Liver (tissue), 9 donors: Measurements from ENCODE around the gene CDH4. TPM values are rescaled to one million over a fixed set of nuclear protein-coding genes. Genes with fewer than 3 reads are reported as not detected.

Source experiments
- DNase-seq: peaks from one replicate; pipeline ENCODE4 v3.0.0-alpha.2; 2017; ENCODE audit warnings: low spot score
- H3K27ac ChIP-seq, 2 donors: one replicate each; pipeline ENCODE4 v1.7.0; 2013; ENCODE audit warnings: inconsistent platforms in 2 of 2, low read length in 2 of 2, control low read depth in 1 of 2, low read depth in 1 of 2, mild to moderate bottlenecking in 1 of 2
- H3K27me3 ChIP-seq, 4 donors: one replicate each; pipeline versions ENCODE4 v1.6.1 to v1.7.0; 2013; ENCODE audit warnings: low read length in 3 of 4, inconsistent platforms in 1 of 4, mild to moderate bottlenecking in 1 of 4, moderate library complexity in 1 of 4; ENCODE audit not compliant: control insufficient read depth in 4 of 4, insufficient read depth in 4 of 4
- H3K36me3 ChIP-seq, 4 donors: one replicate each; pipeline versions ENCODE4 v1.6.1 to v1.7.0; 2013; ENCODE audit warnings: low read length in 3 of 4, mild to moderate bottlenecking in 3 of 4, low read depth in 1 of 4, moderate library complexity in 1 of 4; ENCODE audit not compliant: control insufficient read depth in 4 of 4, insufficient read depth in 3 of 4
- H3K4me1 ChIP-seq, 4 donors: one replicate each; pipeline versions ENCODE4 v1.6.1 to v1.7.0; 2013; ENCODE audit warnings: low read length in 3 of 4, mild to moderate bottlenecking in 3 of 4, moderate library complexity in 1 of 4; ENCODE audit not compliant: control insufficient read depth in 4 of 4, insufficient read depth in 4 of 4
- H3K4me3 ChIP-seq, 3 donors: one replicate each; pipeline versions ENCODE4 v1.6.1 to v1.7.0; 2013; ENCODE audit warnings: low read length in 3 of 3, control low read depth in 1 of 3, low read depth in 1 of 3, mild to moderate bottlenecking in 1 of 3
- H3K9ac ChIP-seq, 2 donors: one replicate each; pipeline ENCODE4 v1.7.0; 2013; ENCODE audit warnings: low read length in 2 of 2, mild to moderate bottlenecking in 2 of 2, moderate library complexity in 2 of 2, control low read depth in 1 of 2, low read depth in 1 of 2
- H3K9me3 ChIP-seq, 4 donors: one replicate each; pipeline versions ENCODE4 v1.6.1 to v1.7.0; 2013; ENCODE audit warnings: low read length in 3 of 4; ENCODE audit not compliant: control insufficient read depth in 4 of 4
- ATF3 ChIP-seq: IDR thresholded peaks from 2 replicates; pipeline ENCODE4 v1.6.1; 2016; ENCODE audit warnings: antibody characterized with exemption
- CTCF ChIP-seq: fragments of 150-350 bp; IDR thresholded peaks from 2 replicates; pipeline ENCODE4 v1.5.1; 2017; ENCODE audit warnings: improper control_type of control experiment, low read depth, low read length; ENCODE audit not compliant: missing input control
- EGR1 ChIP-seq, 2 donors: IDR thresholded peaks; 2 replicates each; pipeline ENCODE4 v1.6.1; 2016 to 2018; ENCODE audit warnings: antibody characterized with exemption in 2 of 2, low read depth in 2 of 2
- FOXA1 ChIP-seq: IDR thresholded peaks from 2 replicates; pipeline ENCODE4 v1.6.1; 2016; ENCODE audit warnings: antibody characterized with exemption
- FOXA2 ChIP-seq: IDR thresholded peaks from 2 replicates; pipeline ENCODE4 v1.6.1; 2016; ENCODE audit warnings: antibody characterized with exemption
- GABPA ChIP-seq, 2 donors: IDR thresholded peaks in 1 of 2; conservative IDR thresholded peaks in 1 of 2; 2 replicates each; pipeline ENCODE4 v1.6.1; 2016; ENCODE audit warnings: antibody characterized with exemption in 2 of 2, mild to moderate bottlenecking in 1 of 2, moderate library complexity in 1 of 2
- HNF4G ChIP-seq: IDR thresholded peaks from 2 replicates; pipeline ENCODE4 v1.6.1; 2016; ENCODE audit warnings: antibody characterized with exemption
- JUND ChIP-seq, 2 donors: IDR thresholded peaks; 2 replicates each; pipeline ENCODE4 v1.6.1; 2016; ENCODE audit warnings: antibody characterized with exemption in 2 of 2
- NR2F2 ChIP-seq: IDR thresholded peaks from 2 replicates; pipeline ENCODE4 v1.6.1; 2016; ENCODE audit warnings: antibody characterized with exemption
- RAD21 ChIP-seq, 2 donors: IDR thresholded peaks; 2 replicates each; pipeline ENCODE4 v1.6.1; 2016; ENCODE audit warnings: antibody characterized with exemption in 2 of 2, mild to moderate bottlenecking in 2 of 2
- REST ChIP-seq: IDR thresholded peaks from 2 replicates; pipeline ENCODE4 v1.6.1; 2016; ENCODE audit warnings: antibody characterized with exemption, mild to moderate bottlenecking
- RXRA ChIP-seq, 2 donors: IDR thresholded peaks; 2 replicates each; pipeline ENCODE4 v1.6.1; 2017 to 2018; ENCODE audit warnings: antibody characterized with exemption in 2 of 2, mild to moderate bottlenecking in 1 of 2
- SP1 ChIP-seq: IDR thresholded peaks from 2 replicates; pipeline ENCODE4 v1.6.1; 2018; ENCODE audit warnings: antibody characterized with exemption, mild to moderate bottlenecking
- TAF1 ChIP-seq: conservative IDR thresholded peaks from 2 replicates; pipeline ENCODE4 v1.6.1; 2016; ENCODE audit warnings: antibody characterized with exemption, mild to moderate bottlenecking
- YY1 ChIP-seq: IDR thresholded peaks from 2 replicates; pipeline ENCODE4 v1.6.1; 2016; ENCODE audit warnings: antibody characterized with exemption, mild to moderate bottlenecking
- ZBTB33 ChIP-seq: IDR thresholded peaks from 2 replicates; pipeline ENCODE4 v1.6.1; 2016; ENCODE audit warnings: antibody characterized with exemption
- WGBS: extraction: QIAGEN DNeasy Blood & Tissue Kit; methylation state at CpG from one replicate; pipeline ENCODE4 v1.1.7; 2013; 5-methylcytosine and 5-hydroxymethylcytosine counted together
- polyA plus RNA-seq, 2 donors: library from polyadenylated mRNA; stranded (reverse) in 1 of 2; unstranded in 1 of 2; fragments of 200-250 nt in 1 of 2; fragments of >200 nt in 1 of 2; fragmentation: Nextera tagmentation in 1 of 2; extraction: Ambion mirVana in 1 of 2; gene quantifications; one replicate each; pipeline versions ENCODE4 v1.2.1 to v1.2.3, GENCODE V29; 2013 to 2015
- total RNA-seq, 2 donors: library from RNA; depleted of rRNA; stranded (reverse); fragments of >200 nt; gene quantifications; one replicate each; pipeline ENCODE4 v1.2.3, GENCODE V29; 2014
- donor health status: healthy.
- donor health status: healthy.
- donor health status: healthy.
- donor health status: healthy.
- donor health status: healthy.

CDH4 gene
- total and polyA plus RNA-seq, 4 donors = 0.03 to 0.25 (median 0.19) TPM; not detected in 1

GRCh38 chr20:61312925-61313324 is 60.9 kb downstream of the CDH4 start (continued):
- TF ChIP-seq EGR1 (IDR thresholded peaks at IDR 0.05; ENCODE audit: low read depth in 2 of 2) (no peak), SP1 (no peak), HNF4G (no peak), FOXA2 (no peak), ATF3 (no peak)

GRCh38 chr20:61313396-61313795 is 61.3 kb downstream of the CDH4 start:
- Histone ChIP-seq H3K36me3 (no peaks in the 10 kb centered on the region), H3K4me3 (no peak overlapping the region), H3K4me1 (no peaks in the 10 kb centered on the region), H3K27ac (no peak overlapping the region), H3K27me3 (peaks cover 0 to 3% (median 0%) of the 10 kb centered on the region in 4 donors), H3K9me3 (no peaks in the 10 kb centered on the region), H3K9ac (no peak overlapping the region)
- no peak for DNase-seq
- 83% methylated on average over 11 of the region's 11 CpGs for WGBS
- no peak for TF ChIP-seq NR2F2
- TF ChIP-seq ZBTB33 = no peak
- no peak for TF ChIP-seq REST
- no peak for TF ChIP-seq JUND (IDR thresholded peaks at IDR 0.05)
- no peak for TF ChIP-seq HNF4G
- TF ChIP-seq EGR1 (IDR thresholded peaks at IDR 0.05; ENCODE audit: low read depth in 2 of 2) = no peak
- TF ChIP-seq TAF1 = no peak
- TF ChIP-seq SP1 = no peak
- TF ChIP-seq CTCF = no peak
- TF ChIP-seq RAD21 (IDR thresholded peaks at IDR 0.05) = no peak
- no peak for TF ChIP-seq ATF3
- no peak for TF ChIP-seq FOXA1
- no peak for TF ChIP-seq RXRA (IDR thresholded peaks at IDR 0.05)
- no peak for TF ChIP-seq GABPA (IDR thresholded peaks at IDR 0.05 in 1 of 2, conservative IDR thresholded peaks at IDR 0.05 in 1 of 2)
- no peak for TF ChIP-seq YY1
